ENCODE data around the gene SYNGR2.

SYNGR2 gene

DNA sequence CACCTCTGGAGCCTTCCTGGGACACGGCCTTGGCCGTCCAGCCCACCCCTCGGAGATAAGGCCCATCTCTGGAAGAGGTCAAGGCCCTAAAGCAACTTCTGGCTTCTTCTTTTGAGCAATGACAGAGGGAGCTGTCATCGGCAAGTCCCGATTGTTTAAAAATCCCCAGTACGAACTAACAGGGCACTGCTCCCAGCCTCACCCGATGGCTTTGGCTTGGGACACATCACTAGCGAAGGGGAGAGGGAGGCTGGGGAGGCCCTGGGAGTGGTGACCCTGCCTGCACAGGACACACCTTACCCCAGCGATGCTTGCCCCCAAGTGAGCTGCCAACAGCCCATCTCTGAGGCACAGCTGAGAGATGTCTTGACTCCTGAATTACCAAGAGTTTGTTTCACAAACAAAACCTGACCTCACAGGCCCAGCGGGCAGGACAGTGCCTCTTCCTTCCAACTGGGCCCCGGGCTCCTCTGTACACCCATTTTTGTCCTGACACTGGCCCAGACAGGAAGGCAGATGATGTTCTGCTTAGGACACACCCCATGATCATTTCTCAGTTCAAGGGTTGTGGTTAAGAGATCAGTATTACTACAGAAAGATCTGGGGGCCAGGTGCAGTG, 4.8 kb downstream of the SYNGR2 start:
- DNase-seq, result no peak

- DNase-seq, result no peak
Measured at GRCh38 chr17:78174346-78174869, 6.0 kb downstream of the SYNGR2 start.

- DNase-seq, result peak; percentile 61
Measured at GRCh38 chr17:78174870-78175642, 6.7 kb downstream of the SYNGR2 start.

DNA sequence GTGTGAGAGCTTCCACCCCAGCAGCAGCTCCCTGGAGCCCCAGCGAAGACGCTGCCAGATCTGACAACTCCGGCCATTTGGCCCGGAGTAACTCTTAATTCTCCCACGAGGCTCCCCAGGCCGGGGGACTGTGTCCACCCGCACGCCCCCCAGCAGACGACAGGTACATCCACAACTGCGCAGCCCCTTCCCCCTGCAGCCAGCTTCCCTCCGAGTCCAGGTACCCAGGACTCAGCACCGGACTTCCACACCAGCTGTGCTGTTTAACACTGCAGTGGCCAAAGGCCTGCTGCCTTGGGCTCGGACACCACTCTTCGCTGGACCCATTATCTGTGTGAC, 7.2 kb downstream of the SYNGR2 start:
- DNase-seq, result no peak

DNA sequence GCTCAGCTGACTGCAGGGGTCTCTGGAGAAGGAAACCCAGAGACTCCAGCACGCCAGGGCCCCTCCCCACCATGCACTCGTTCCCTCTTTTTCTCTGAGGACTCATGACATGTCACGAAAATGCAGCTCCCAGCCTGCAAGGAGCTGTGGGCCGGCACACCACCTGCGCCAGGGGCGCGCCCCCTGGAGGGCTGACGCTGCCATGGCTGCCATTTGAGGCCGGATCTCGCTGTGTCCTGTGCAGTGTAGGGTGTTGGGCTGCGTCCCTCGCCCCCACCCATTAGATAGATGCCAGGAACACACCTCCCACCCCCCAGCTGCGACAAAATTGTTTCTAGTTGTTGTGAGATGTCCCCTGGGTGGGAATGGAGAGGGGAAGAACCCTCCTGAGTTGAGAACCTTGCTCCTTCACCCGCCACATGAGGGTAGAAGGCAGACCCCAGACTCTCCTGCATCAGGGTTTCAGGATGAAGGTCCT, 8.2 kb downstream of the SYNGR2 start:
- DNase-seq, result peak; percentile 61

DNA sequence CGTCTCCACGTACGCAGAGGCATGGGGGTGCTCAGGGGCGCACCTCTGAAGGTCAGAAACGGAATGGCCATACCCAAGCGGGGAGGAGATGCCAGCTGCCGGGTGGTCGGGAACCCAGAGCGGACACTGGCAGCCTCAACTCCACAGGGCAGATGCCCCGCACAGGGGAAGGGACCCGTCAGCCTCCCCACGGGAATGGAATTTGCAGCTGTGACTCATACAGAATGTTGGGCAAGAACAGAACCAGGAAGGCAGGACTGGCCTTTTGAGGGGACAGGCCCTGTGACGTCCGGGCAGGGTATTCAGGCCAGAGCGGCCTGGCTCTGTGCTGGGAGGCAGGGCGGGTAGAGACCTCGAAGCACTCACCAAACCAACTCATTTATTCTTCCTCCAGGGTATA, 11.0 kb downstream of the SYNGR2 start:
- DNase-seq, result no peak

- DNase-seq, result no peak
Measured at GRCh38 chr17:78180083-78180482, 11.7 kb downstream of the SYNGR2 start.

DNA sequence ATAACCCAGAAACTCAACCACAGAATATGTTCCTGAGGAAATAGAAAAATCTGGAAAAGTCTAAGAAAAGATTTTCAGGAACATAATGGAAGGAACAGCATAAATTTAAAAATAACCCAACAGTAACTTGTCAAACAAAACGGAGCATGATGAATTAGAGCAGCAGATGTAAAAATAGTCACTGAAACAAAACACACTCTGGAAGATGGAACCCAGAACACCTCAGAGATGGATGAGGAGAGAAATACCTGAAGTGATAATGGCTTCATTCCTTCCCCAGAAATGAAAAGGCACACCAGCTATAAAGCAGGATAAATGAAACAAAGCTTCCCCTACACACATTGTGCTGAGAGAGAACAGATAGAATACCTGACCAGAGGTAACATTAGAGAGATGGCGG, 12.1 kb downstream of the SYNGR2 start:
- DNase-seq, result no peak

DNA sequence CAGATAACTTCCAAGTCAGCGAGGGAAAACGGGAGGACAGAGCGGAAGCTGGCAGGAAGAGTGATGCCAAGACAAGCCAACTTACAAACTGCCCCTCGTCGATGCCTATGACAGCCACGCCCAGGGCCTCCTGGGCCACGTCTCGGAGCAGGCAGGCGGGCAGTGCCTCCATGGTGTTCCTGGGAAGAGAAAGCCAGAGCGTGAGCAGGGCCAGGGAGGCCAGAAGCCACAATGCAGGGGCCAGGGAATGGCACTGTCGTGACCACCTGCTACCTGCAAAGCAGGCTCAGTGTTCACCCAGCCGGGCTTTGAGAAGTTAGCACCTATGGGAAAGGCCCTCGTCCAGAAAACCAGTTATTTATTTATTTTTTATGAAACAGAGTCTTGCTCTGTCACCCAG, 14.1 kb downstream of the SYNGR2 start:
- DNase-seq, result no peak

DNA sequence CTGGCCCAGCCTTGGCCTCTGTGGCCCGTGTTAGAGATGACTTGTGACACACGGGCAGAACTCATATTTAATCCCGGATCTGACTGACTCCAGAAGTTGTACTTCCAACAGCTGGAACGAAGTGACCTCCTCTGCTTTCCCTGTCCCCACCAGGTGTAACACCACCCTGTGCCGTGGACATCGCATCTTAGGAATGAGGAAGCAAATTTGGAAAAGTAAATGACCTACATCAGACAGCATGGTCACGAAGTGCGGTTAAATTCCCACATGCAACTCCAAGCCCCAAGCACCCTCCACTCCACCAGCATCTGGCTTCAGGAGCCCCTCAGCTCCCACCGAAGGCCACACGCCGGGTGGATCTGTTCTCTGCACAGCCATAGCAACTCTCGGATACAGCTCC, 15.5 kb downstream of the SYNGR2 start:
- no peak for DNase-seq

DNA sequence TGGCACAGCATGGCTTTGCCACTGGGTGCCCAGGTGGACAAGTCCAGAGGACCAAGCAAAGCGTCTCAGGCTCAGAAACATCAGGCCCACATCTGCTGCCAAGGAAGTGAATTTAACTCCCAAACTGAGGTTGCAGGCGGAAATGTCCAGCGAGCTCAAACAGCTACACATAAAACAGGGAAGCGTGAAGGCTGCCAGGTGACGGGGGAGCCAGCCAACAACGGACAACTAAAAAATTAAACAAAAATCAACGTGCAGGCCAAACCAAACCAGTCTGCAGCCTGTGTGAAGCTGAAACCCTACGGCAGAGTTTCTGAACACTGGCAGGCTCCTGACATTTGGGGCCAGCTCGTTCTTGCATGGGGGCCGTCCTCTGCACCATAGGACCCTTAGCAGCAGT, 16.0 kb downstream of the SYNGR2 start:
- no peak for DNase-seq

DNA sequence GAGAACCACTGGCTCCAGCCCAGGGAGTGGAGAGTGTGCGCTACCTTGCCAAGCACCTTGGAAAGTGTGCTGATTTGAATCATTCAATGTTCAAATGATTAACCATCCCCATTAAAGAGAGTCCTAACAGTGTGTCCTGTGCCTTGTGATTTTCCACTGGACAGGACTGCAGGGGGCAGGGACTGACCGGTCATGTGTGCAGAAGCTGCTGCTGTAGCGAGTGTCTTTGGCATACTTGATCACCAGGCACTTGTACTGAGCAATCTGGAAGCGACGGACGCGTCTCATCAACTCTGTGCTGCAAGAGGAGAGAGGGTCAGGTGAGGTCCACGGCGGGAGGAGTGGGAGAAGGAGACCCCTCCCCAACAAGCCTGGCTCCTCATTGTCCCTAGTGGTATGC, 16.5 kb downstream of the SYNGR2 start:
- no peak for DNase-seq

GRCh38 chr17:78185981-78186691, 17.8 kb downstream of the SYNGR2 start:
- no peak for DNase-seq

GRCh38 chr17:78186692-78187595, 18.6 kb downstream of the SYNGR2 start, which contains the start of the genes AFMID and TK1:
Gene AFMID, plus strand, starts transcription at chr17:78187362. Its CDS starts 9 bp downstream, at chr17:78187371.
Gene TK1, minus strand, starts transcription at chr17:78187052. Its CDS starts 58 bp downstream, at chr17:78186994.
- peak; percentile 95 for DNase-seq

GRCh38 chr17:78196716-78197115, 28.3 kb downstream of the SYNGR2 start:
- DNase-seq, result no peak

DNA sequence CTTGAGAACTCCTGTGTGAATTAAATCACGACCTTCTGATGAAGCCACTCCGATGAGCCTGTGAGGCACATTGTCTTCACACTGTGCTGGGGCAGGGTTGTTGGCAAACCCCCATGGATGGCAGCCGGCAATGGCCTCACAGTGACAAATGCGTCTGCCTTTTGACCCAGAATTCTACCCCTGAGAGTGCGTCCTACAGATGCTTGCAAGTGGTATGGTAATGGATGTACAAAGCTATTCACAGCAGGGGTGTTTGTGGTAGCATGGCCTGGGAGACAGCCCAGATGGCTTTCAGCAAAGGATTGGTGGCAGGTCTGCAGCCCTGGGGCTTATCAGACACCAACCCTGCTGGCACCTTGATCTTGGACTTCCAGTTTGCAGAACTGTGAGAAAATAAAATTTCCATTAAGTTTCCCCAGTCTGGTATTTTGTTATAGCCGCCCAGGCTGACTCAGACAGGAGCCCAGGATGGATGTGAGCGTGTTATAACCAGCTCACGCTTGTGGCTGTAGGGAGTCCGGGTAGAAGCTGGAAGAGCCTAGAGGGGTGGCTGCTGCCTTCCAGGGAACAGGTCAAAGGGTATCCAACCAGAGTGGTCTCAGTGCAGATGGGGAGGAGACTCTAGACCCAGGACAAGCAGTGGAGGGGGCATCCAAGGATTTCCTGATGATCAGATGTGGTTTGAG, 28.9 kb downstream of the SYNGR2 start:
- no peak for DNase-seq

- no peak for DNase-seq
Measured at GRCh38 chr17:78200451-78200850, 32.1 kb downstream of the SYNGR2 start.

DNA sequence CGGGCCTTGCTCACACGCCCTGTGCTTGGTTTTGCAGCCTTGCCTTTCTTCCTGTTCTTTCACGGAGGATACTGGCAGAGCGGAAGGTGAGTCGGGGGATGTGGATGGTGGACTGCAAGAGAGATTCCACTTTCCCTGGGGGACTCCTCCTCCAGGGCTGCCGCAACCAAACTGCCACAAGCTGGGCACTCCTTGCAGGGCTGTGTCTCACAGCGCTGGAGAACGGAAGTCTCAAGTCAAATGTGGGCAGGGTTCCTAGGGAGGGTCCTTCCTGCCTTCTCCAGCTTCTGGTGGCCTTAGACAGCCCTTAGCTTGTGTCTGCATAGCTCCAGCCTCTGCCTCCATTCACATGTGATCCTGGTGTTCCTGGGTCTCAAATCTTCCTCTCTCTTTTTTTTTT, 34.3 kb downstream of the SYNGR2 start:
- DNase-seq, result no peak

DNA sequence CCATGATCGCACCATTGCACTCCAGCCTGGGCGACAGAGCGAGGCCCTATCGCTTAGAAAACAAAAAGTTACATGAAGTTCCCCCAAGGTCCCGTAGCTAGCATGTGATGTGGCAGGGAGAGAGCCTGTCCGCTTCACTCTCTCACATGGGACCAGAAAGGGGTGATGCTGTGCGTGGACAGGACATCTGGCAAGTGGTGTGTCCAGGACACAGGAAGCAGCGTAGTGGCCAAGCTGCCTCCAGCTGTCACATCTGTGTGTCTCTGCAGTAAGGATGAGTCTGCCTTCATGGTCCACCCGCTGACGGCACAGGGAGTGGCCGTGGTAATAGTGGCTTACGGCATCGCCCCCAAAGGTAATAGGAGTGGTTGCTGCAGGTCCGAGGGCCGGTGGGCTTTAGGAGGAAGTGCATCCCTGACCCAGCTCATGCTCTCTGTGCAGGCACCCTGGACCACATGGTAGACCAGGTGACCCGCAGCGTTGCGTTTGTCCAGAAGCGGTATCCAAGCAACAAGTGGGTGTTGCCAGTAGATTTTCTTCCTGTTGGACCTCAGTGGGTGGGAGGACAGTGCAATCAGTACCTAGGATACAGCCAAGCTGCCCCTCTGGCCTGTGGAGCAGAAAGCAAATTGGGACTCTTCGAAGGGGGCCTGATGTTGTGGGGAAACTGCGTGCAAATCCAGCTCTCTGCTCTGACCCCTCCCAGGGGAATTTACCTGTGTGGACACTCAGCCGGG, 36.2 kb downstream of the SYNGR2 start:
- DNase-seq, result no peak

DNA sequence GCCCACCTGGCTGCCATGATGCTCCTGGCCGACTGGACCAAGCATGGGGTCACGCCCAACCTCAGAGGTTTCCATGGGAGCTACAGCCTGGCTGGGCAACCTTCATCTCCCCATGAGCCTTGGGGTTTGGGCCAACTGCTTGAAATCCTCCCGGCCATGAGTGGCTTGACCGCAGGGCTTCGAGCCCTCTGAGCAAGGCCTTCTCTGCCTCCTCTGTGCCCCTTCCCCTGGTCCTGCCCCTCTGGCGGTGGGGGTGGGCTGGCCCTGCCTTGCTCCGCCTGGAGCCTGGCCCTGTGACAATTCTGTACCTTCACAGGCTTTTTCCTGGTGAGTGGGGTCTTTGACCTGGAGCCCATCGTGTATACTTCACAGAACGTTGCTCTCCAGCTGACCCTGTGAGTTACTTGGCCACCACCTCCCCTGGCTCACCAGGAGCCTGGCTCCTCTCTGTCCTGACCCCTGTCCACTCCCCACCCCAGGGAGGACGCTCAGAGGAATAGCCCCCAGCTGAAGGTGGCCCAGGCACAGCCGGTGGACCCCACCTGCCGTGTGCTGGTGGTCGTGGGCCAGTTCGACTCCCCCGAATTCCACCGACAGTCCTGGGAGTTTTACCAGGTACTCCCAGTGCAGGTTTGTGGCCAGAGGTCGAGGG, 36.9 kb downstream of the SYNGR2 start:
- DNase-seq, result no peak

- no peak for DNase-seq
Measured at GRCh38 chr17:78206298-78206697, 37.9 kb downstream of the SYNGR2 start.

All from NCI-H1694 (cell line).